Measurements from ENCODE around the gene CTSL. TPM values are rescaled to one million over a fixed set of nuclear protein-coding genes. Genes with fewer than 3 reads are reported as not detected.
A peak's percentile ranks its signal among the peaks of the same experiment; 100 is the strongest.

Gene CTSL
- total RNA-seq, 1 experiment from 2014 or later, result 32.2 TPM

DNA sequence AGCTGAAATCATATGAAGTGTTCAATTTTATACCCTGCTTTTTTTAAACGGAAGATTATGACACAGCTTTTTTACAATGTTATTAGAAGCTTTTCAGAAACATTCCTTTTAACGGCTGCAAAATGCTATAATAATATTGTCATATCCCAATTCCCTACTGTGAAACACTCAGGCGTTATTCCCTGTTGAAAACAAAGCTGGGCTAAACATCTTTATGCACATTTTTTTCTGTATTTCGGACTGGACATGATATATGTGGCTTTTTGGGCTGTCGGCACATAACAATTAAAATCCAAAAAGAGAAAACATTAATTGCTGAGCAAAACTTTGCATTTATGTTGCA is 12.0 kb upstream of the CTSL start:
- intact Hi-C loops (cut with micrococcal nuclease; ENCODE audit: unreplicated experiment), result no loop called here
- Mint-ChIP-seq H3K9me3 (ENCODE audit: low read depth, unreplicated experiment) (no peaks in the 10 kb centered on the region), H3K4me3 (ENCODE audit: low read depth, unreplicated experiment) (no peak overlapping the region), H3K27ac (ENCODE audit: unreplicated experiment) (no peak overlapping the region), H3K27me3 (ENCODE audit: unreplicated experiment) (no peaks in the 10 kb centered on the region), H3K4me1 (ENCODE audit: low read depth, unreplicated experiment) (peaks cover 20% of the 10 kb centered on the region), H3K36me3 (ENCODE audit: insufficient read depth, unreplicated experiment) (peaks cover 11% of the 10 kb centered on the region)
- no TSS peak for BruUV-seq (replicated peaks)
- CTCF ChIA-PET, result interaction anchor here (1.2 kb wide), 1 partner anchor 13 kb away, joined by 8 read pairs; no protein-coding TSS in a partner anchor
- TF ChIP-seq, protein P1, sequence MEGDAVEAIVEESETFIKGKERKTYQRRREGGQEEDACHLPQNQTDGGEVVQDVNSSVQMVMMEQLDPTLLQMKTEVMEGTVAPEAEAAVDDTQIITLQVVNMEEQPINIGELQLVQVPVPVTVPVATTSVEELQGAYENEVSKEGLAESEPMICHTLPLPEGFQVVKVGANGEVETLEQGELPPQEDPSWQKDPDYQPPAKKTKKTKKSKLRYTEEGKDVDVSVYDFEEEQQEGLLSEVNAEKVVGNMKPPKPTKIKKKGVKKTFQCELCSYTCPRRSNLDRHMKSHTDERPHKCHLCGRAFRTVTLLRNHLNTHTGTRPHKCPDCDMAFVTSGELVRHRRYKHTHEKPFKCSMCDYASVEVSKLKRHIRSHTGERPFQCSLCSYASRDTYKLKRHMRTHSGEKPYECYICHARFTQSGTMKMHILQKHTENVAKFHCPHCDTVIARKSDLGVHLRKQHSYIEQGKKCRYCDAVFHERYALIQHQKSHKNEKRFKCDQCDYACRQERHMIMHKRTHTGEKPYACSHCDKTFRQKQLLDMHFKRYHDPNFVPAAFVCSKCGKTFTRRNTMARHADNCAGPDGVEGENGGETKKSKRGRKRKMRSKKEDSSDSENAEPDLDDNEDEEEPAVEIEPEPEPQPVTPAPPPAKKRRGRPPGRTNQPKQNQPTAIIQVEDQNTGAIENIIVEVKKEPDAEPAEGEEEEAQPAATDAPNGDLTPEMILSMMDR (IDR thresholded peaks at IDR 0.05; ENCODE audit: unreplicated experiment), result no peak
- DNase-seq, result no peak

DNA sequence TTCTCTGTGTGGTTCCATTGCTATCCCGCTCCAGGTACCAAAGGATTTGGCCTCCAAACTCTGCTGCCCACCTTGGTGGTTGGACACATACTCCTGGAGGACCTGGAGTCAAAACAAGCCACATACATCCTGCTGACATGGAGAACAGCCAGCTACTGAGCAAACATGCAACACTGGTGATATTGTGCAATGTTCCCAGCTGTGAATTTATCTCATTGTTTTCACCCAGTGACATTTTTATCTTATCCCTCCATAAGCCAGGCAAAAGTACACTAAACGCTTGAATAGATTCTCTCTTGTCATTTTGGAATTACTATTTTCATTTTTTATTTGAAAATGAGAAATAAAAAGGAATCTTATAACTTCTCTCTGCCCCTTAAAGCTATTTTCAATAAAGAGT is 11.1 kb upstream of the CTSL start:
- peaks cover 11% of the 10 kb centered on the region for H3K36me3 Mint-ChIP-seq (ENCODE audit: insufficient read depth, unreplicated experiment)
- H3K27ac Mint-ChIP-seq (ENCODE audit: unreplicated experiment), result no peak overlapping the region
- H3K9me3 Mint-ChIP-seq (ENCODE audit: low read depth, unreplicated experiment), result no peaks in the 10 kb centered on the region
- H3K27me3 Mint-ChIP-seq (ENCODE audit: unreplicated experiment), result no peaks in the 10 kb centered on the region
- no peak overlapping the region for H3K4me3 Mint-ChIP-seq (ENCODE audit: low read depth, unreplicated experiment)
- intact Hi-C loops (cut with micrococcal nuclease; ENCODE audit: unreplicated experiment), result no loop called here
- no TSS peak for BruUV-seq (replicated peaks)
- TF ChIP-seq, protein P1 (IDR thresholded peaks at IDR 0.05; ENCODE audit: unreplicated experiment), result no peak
- CTCF ChIA-PET, result interaction anchor here (0.6 to 1.2 kb wide), 3 partner anchors 11 to 557 kb away, joined by 4 to 8 read pairs (median 7); partner anchors contain the start of gene CTSL
- DNase-seq, result peak; percentile 3
- peaks cover 20% of the 10 kb centered on the region for H3K4me1 Mint-ChIP-seq (ENCODE audit: low read depth, unreplicated experiment)

DNA sequence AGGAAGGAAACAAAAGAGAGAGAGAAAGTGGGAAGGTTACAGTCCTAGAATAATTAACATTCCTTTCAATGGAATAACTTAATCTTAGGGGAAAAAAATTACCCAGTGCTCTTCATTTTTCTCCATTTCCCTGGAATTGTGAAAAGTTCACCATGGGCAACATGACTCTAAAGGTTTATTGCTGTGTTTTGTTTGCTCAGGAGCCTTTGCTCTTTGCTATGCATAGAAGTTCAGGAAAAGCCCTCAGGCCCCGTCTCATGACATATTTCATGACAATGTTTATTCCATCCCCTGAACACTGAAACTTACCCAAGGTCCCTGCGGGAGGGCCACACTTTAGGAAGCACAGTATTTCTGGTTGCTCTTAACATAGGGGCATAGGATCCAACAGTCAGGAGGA is 9.8 kb upstream of the CTSL start:
- Mint-ChIP-seq H3K4me1 (ENCODE audit: low read depth, unreplicated experiment) (peaks cover 20% of the 10 kb centered on the region), H3K9me3 (ENCODE audit: low read depth, unreplicated experiment) (no peaks in the 10 kb centered on the region), H3K27ac (ENCODE audit: unreplicated experiment) (no peak overlapping the region), H3K27me3 (ENCODE audit: unreplicated experiment) (peaks cover 7% of the 10 kb centered on the region), H3K4me3 (ENCODE audit: low read depth, unreplicated experiment) (no peak overlapping the region), H3K36me3 (ENCODE audit: insufficient read depth, unreplicated experiment) (peaks cover 6% of the 10 kb centered on the region)
- BruUV-seq (replicated peaks), result no TSS peak
- TF ChIP-seq, protein P1 (IDR thresholded peaks at IDR 0.05; ENCODE audit: unreplicated experiment), result no peak
- intact Hi-C loops (cut with micrococcal nuclease; ENCODE audit: unreplicated experiment), result no loop called here
- DNase-seq, result no peak
- CTCF ChIA-PET, result interaction anchor here (1.1 kb wide), 1 partner anchor 10 kb away, joined by 3 read pairs; the partner anchor contains the start of gene CTSL

DNA sequence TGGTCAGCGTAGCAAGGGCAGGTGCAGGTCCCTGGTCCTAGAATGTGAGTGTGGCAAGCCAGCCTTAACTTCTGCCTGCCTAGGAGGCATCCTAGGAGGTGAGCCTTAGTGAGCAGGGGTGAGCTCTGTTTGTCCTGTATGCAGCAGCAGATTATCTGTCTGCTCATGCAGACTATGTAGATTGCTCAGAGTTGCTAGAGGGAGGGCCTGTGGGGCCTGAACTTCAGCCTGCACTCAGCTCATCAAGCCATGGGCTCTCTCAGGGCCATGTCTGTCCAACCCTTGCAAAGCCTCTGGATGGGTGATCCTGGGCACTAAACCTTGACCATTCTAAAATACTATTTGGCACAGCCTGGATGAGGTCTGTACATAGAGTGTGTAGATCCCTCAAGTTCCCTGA is 8.5 kb upstream of the CTSL start:
- no TSS peak for BruUV-seq (replicated peaks)
- CTCF ChIA-PET, result no interaction called here
- DNase-seq, result no peak
- H3K4me1 Mint-ChIP-seq (ENCODE audit: low read depth, unreplicated experiment), result peaks cover 20% of the 10 kb centered on the region
- H3K27me3 Mint-ChIP-seq (ENCODE audit: unreplicated experiment), result peaks cover 18% of the 10 kb centered on the region
- peaks cover 6% of the 10 kb centered on the region for H3K36me3 Mint-ChIP-seq (ENCODE audit: insufficient read depth, unreplicated experiment)
- H3K4me3 Mint-ChIP-seq (ENCODE audit: low read depth, unreplicated experiment), result no peak overlapping the region
- H3K9me3 Mint-ChIP-seq (ENCODE audit: low read depth, unreplicated experiment), result no peaks in the 10 kb centered on the region
- no peak overlapping the region for H3K27ac Mint-ChIP-seq (ENCODE audit: unreplicated experiment)
- intact Hi-C loops (cut with micrococcal nuclease; ENCODE audit: unreplicated experiment), result no loop called here
- TF ChIP-seq, protein P1 (IDR thresholded peaks at IDR 0.05; ENCODE audit: unreplicated experiment), result no peak

Measured in Calu3 (cell line).